Upper lobe of left lung (tissue), 4 donors: ENCODE measurements around the gene ARID5A.

ENCODE experiments used
- EP300 ChIP-seq, 4 donors: sonication (generic); formaldehyde crosslinking; IDR thresholded peaks; one replicate each; pipeline ENCODE4 v1.5.1; 2017; ENCODE audit warnings: antibody characterized with exemption in 4 of 4, control low read depth in 2 of 4
- POLR2A ChIP-seq, 4 donors: fragments of 450-650 bp; IDR thresholded peaks; one replicate each; pipeline ENCODE4 v1.5.1; 2016 to 2017; ENCODE audit warnings: antibody characterized with exemption in 4 of 4, mild to moderate bottlenecking in 2 of 4
- TF ChIP-seq, protein P1 (sequence below), 6 experiments: fragments of 450-650 bp in 4 of 6; fragments of 200-600 bp in 2 of 6; sonication (generic) in 2 of 6; IDR thresholded peaks; one replicate each; pipeline ENCODE4 v1.5.1; 2016 to 2019; ENCODE audit warnings: antibody characterized with exemption in 6 of 6

DNA sequence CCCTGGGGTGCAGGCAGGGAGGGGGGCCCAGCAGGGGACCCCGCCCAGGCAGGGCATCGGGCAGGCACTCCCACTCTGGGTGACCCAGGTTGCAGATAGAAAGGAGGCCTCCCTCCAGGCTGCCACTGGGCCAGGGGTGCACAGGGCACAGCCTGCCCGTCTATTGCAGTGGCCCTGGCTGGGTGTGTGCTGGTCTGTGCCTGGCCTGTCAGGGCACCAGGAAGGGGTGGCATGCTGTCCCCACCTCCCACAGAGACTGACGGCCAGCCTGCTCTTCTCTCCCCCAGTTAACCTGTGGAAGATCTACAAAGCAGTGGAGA is 12.9 kb downstream of the ARID5A start:
- TF ChIP-seq, protein P1, sequence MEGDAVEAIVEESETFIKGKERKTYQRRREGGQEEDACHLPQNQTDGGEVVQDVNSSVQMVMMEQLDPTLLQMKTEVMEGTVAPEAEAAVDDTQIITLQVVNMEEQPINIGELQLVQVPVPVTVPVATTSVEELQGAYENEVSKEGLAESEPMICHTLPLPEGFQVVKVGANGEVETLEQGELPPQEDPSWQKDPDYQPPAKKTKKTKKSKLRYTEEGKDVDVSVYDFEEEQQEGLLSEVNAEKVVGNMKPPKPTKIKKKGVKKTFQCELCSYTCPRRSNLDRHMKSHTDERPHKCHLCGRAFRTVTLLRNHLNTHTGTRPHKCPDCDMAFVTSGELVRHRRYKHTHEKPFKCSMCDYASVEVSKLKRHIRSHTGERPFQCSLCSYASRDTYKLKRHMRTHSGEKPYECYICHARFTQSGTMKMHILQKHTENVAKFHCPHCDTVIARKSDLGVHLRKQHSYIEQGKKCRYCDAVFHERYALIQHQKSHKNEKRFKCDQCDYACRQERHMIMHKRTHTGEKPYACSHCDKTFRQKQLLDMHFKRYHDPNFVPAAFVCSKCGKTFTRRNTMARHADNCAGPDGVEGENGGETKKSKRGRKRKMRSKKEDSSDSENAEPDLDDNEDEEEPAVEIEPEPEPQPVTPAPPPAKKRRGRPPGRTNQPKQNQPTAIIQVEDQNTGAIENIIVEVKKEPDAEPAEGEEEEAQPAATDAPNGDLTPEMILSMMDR (IDR thresholded peaks at IDR 0.05), result no peak
- TF ChIP-seq POLR2A (IDR thresholded peaks at IDR 0.05), result no peak
- no peak for TF ChIP-seq EP300 (IDR thresholded peaks at IDR 0.05)
